NCI-H748 (cell line): ENCODE results near the gene GRM7.

Experiments
- DNase-seq: peaks from one replicate; lab custom pipeline; 2025; ENCODE audit not compliant: unreplicated experiment; lab: John Stamatoyannopoulos, UW

The GRM7 gene

DNA sequence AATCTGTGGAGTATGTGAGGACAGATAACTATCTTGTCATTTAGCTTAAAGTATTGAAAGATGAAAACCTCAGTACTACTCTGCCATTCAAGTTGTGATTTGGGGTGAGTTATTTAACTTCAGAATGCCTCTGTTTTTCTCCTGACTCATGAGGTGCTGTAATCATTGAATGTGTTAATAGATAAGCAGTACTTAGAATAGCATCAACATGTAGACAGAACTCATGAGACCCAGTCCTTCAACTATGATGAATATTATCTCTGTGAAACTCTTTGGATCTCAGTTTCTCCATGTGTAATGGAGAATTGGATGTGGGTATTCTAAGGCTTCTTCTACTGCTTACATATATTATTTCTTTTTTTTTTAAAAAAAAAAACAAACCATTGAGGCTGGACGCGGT, 431.4 kb downstream of the GRM7 start:
- no peak for DNase-seq

DNA sequence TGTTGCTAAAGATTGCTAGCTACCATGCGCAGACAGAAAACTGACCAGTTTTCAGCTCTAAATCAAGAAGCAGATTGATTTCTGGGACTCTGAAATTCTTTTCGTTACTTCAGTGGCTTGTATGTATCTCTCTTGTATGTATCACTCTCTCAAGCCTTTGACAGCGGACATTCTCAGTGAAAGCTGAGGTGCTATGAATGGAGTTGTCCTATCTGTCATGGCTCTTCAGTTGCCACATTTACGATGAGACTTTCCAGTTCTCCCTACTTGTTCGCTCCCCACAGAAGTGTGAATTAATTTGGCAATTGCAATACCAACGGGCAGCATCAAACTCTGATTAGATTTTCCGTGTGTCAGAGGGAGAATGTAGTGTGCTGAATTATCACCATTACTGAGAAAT, 432.4 kb downstream of the GRM7 start:
- no peak for DNase-seq

DNA sequence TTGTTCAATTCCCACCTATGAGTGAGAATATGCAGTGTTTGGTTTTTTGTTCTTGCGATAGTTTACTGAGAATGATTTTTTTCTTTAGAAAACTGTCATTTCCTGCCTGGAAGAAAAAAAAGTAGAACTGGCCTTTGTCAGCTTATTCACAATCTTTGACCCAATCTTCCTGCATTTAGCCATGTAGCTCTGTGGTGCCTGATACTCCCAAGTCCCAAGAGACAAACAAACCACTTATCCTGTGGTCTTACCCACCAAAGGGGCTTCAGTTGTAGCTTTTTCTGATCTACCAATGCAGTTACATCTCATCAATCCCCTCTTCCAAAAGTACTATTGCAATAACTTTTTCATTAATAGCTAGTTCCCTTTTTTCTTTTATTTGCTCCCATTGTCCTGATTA, 444.6 kb downstream of the GRM7 start:
- no peak for DNase-seq

DNA sequence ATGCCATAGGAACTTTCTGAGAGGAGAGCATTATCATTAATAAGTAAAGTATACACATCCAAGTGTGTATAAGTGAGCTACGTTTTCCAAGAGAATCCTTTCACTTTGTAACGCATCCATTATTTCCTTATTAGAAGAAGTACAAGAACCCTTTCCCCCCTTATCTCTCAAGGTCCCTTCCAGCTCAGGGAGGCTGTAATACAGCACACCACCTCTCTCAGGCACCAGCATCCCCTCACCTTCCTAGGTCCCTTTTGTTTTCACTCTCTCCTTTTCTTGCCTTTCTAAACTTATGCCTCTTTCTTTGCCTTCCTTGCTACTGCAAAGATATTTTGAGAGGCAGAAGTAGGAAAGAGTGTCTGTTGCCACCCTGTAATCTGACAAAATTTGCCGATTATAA, 446.0 kb downstream of the GRM7 start:
- DNase-seq, result no peak

DNA sequence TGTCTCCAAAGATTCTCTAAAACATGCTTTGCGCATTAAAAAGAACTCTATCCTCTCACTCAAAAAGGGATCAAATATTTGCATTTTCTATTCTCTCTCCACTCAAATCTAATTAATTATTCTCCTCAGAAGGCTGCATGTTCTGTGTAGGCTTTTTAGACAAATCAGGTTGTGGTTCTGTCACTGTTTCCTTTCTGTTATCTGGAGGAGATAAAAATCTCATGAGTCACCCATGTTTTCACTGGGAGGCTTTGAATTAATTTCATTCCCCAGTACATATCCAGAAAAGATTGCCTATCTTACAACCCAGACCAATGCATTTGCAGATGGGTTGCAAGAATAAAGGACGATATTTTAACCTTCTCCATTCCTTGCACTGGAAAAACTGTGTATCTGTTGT, 446.5 kb downstream of the GRM7 start:
- no peak for DNase-seq

DNA sequence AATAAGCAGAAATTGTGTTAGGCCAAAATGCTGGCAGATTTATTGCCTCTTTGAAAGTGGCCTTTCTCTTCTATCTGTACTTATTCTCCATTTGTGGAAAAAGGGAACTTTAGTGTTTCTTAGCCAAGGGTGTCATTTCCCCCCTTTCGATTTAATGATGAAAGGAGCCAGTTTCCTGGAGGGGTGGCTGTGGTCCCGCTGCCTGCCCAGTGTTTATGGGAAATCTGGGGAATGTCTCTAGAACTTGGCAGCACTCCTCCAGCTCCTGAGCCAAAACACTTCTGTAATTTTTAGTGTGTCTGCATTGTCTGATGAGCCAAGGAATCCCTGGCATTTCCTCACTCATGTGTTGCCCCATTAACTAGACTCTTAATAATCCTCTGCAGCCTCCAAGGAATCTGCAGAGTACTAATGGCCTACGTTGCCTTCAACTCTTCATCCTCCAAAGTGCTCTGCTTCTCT, 448.8 kb downstream of the GRM7 start:
- DNase-seq, result no peak

DNA sequence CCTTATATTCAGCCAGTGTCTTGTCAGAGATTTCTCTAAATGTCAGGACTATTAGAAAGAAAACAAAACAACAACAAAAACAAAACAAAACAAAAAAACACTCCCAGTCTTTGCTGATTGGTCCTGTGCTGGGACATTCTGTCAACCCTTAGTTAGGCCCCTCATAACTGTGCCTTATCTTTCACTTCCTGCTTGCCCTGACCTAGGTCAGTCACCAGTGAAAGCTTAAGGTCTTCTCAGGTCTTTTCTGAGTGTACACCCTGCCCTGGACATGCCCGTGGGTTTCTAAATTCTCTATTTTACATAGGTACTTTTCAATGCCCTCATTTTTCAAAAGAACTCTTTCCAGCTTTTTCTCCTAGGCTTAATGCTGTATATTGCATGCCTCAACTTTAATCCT, 454.1 kb downstream of the GRM7 start:
- no peak for DNase-seq

DNA sequence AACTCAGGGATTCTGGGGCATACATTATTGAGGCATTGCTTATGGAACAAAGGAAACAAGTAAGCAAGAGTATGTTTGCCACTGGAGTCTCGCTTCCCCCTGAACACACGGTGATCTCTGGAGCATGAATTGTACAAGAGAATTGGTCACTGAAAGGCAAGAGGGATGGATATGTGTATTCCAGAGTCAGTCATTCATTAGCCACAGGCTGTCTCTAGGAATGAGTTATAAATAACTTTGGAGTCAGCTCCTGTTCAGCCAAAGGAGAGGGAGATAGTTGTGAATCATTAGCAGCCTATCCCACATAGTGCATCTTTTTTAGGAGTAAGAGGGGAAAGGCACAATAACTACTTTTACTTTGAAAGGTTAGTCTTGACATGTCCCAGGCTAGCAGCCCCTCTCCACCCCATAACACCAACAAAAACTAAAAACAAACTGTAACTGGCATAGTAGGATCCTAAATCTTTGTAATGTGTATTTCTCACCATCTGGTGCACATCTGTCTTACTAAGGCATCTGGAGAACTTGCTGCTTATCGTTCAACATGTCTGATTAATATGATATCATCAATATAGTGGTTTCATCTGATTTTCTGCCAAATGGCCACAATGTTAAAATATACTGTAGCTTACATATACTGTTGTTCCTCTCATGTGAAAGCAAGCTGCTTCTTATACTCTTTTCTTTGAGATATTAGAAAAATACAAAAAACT, 462.2 kb downstream of the GRM7 start:
- DNase-seq, result no peak

DNA sequence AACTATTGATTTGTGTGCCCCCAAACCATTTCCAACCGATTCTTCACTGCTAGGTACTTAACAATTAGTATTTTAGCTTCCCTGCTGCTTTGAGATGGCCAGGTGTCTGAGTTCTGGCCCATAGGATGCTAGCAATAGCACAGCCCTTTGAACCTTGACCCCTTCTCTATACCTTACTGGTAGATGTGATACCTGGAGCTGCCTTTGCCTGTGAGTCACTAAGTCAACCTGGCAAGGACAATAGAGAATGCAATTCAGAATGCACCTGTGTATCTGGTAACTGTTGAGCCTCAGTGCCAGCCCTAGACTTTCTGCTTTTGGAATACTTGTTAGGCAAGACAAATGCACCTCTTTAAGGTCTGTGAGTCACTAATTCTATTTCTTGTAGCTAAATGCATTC, 467.4 kb downstream of the GRM7 start:
- no peak for DNase-seq

DNA sequence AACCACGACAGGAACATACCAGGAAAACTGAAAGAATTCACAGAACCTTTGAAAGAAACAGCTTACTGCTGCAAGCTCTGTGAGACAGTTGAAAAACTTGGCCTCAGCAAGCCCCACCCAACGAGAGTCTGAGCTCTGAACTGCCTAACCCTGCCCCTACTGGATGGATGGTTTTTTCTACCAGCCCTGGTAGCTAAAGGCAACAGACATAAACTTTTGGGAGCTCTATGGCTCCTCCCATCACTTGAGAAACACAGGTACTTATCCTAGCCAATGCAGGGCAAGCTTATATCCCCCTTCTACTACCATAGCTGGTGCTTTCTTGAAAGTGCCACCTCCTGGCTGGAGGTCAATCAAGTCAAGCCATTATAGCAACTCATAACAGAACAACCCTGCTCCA, 471.8 kb downstream of the GRM7 start:
- DNase-seq, result no peak

DNA sequence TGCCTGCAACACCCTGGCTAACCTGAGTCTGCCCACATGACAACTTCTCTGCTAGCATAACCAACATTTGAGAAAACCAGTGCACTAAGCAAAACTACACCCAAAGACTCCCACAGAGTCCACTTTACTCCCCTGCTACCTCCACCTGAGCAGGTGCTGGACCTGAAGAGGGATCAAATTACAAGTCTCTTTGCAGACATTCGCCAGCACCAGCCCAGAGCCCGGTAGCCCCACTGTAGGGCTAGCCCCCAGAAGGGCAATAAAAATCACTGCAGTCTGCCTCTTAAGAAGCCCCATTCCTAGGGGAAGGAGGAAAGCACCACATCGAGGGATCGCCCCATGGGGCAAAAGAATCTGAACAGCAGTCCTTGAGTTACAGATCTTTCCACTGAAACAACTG, 472.2 kb downstream of the GRM7 start:
- DNase-seq, result peak; percentile 54

DNA sequence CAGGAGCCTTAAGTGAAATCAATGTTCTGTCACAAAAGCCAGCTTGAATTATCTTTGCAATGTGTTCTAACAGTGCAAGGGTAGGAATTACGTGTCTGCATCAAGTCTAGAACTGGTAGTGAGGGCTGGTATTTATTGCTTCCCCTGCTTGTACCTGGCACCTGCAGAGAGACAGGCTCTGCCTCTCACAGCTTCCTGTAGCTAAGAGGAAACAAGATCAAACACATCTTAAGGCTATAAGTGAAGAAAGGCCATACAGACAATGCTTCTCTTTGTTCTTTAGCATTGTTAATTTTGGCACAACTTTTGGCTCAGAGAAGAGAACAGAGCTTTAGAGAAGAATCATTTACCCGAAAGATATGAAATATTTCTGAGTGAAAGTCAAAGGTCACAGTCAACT, 479.9 kb downstream of the GRM7 start:
- DNase-seq, result no peak

DNA sequence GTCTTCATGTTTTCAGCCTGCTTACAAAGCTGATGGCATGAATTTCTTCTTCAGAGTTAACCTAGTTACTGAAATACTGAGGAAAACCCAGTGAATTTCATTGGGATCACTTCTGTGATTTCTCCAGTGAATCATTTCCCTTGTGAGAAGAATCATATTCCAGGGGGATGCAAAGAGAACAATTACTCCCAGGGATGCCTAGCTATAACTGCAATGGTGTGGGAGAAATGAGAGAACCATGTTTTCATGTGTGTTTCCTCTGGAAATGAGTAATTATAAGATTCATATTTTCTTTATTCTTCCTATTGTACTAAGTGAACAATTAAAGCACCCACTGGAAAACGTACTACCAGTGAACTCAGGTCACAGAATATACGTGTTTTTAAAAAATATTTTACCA, 485.4 kb downstream of the GRM7 start:
- DNase-seq, result no peak

DNA sequence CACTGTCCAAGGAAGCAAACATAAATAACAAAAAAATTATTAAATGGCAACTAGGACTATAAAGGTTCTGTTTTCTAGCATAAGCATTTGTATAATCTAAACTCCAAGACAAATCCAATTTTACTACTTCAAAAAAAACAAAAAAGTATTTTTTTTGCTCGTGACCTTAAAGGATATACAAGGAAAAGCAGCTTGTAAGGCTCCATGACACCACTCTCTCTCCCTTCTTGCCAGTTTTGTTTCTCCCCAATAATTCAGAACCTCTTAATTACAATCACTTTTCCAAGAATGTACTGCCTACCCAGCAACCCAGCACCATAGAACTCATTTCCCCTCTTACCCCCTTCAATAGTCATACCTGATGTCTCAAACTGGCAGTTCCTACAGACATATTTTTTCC, 496.2 kb downstream of the GRM7 start:
- no peak for DNase-seq

DNA sequence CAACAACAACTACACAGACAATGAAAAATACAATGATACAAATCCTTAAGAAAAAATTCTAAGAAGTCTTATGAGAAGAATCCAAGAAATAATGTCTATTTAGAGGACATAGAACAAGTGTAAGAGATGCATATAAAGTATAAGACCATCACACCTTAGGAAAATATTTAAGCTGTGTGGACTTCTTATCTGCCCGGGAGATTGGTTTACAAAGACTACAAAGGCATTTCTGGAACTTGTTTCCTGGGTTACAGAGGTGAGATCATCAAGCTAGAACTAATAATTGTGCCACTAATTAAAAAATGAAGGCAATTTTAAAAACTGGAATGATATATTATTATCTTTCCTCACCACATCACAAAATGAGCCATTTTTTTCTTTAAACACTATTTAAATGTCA, 507.1 kb downstream of the GRM7 start:
- DNase-seq, result no peak

DNA sequence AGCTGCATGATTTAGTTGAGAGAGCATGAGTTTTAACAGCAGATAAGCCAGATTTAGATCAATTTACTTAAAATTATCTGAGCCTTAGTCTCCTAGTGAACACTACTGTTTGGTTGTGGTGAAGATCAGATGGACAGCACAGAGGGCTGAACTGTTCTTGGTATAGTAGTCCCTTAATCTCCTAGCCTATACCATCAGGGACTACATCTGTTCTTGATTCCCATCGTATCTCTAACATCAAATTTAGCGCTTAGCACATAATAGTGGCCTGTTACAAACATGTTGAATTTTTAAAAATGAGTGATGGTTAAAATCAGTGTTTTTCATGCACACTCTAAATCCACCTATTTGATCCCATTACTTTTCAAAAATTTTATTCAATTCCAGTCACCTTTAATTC, 507.7 kb downstream of the GRM7 start:
- DNase-seq, result no peak

DNA sequence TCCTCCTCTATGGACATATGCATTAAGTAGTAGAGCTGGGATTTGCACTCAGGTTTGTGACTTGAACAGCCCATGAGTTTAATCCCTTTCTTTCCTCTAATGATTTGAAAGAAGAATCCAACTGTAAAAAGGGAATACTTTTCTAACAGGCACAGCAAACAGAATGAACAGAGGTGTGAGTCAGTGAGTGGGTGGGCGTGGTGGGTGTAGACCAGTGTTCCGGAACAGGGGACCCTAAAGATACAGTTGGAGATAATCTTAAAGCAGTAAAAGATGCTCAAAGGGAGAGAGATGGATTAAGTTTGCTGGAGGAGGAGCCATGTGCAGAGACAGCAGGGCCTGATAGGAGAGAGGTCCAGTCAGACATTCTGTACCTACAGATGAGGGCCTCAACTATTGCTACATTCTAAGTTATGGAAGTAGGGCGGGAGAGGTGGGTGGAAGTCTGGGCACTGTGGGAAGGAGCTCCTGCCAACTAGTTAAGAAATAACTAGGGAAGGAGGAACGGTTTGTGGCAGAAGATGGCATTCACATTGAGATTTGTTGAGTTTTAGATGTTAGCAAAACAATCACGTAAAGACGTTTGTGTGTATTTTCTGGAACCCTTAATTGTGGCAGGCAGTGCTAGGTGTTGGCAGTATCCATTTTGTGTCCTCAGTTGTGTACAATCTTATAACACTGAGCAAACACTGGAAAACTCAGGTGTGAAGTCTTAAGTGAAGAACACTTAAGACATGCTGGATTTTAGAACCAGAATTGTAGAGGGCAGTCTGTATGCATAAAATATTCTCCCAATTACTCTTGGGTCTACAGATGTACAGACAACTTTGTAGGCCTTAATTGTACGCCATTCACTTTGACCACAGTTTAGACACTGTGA, 511.0 kb downstream of the GRM7 start:
- no peak for DNase-seq

DNA sequence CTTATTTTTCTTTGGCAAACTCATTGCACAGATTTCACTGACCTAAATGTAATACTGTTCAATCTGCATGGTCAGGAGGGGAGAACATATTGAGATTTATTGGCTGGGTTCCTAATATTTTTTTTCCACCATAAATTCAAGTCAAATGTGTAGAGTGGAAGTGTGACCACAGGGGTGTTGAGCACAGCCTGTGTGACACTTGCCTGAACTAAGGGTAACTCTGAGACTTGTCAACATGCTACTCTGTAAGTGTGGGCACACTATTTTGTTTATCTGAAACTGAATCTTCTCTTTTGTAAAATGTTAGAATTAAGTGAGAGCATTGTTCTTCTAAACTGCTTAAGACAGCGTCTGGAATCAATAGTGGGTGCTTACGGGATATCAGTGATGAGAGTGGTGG, 516.2 kb downstream of the GRM7 start:
- no peak for DNase-seq

DNA sequence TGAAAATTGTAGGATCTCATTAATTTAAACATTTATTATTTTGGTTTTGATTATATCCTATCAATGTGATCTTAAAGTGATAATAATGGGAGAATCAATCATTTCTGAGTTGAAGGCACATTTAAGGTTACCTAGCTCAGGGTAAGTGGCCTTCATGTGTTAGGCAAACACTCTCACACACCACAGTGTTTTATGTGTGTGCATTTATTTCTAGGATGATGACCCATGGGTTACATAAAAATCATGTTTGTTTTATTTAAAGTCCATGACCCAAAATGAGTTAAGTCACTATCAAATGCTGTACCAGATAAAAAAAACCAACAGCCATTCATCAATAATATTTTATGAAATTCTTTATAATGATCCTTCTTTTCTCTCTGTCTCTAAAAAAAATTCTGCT, 520.8 kb downstream of the GRM7 start:
- DNase-seq, result no peak

DNA sequence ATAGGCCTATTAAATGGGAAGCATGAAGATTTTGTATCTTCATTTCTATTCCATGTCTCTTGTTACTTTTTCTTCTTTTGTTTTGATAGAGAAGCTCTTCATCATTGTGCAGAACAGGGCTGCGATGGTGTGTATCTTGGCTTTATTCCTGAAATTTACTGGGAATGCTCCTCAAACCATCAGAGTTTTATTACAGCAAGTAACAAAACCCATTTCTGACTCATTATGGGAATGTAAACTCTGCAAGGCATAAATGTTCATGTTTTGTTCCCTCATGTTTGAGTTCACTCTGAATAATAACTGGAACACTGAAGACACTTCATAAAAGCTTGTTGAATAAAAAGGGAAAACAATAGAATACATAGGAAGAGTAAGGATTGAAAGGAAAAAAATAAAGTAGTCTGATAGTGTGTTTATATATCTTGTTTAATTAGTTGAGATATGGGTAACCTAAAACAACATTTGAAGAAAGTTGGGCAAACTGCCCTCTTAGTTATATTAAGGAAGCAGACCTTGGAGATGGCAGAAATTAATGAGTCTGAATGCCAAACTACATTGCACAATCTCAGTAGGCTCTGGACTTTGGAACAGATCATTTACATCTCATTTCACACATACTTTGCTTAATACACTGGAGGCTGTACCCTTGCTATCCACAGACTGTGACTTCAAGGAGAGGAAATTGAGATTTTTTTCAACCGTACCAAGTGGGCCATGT, 521.5 kb downstream of the GRM7 start:
- DNase-seq, result no peak

DNA sequence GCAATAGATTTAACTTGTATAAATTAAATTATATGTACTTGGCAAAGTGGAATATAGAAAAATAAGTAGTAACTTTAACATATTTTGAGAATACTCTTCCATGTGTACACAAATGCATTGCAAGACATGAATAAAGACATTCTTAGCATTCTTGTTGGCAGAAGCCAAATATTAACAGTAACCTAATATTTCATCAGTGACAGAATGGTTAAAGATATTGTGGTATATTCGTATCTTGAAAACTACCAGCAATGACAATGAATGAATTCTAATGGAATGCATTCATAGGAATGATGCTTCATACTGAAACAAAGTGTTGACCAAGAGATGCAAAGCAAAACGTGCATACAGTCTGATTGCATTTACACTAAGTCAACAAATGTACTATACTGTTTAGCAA, 524.7 kb downstream of the GRM7 start:
- DNase-seq, result no peak

DNA sequence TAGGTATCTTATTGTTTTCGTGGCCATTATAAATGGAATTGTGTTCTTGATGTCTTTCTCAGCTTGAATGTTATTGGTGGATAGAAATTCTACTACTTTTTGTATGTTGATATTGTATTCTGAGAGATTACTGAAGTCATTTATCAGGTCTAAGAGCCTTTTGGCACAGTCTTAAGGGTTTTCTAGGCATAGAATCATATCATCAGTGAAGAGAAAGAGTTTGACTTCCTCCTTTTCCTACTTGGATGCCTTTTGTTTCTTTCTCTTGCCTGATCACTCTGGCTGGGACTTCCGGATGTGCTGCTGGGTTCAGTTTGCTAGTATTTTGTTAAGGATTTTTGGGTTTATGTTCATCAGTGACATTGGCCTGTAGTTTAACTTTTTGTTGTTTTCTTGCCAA, 527.1 kb downstream of the GRM7 start:
- DNase-seq, result no peak
